ENCODE results near the gene SLC1A4. TPM values are rescaled to one million over a fixed set of nuclear protein-coding genes. Genes with fewer than 3 reads are reported as not detected.

Gene SLC1A4
- total RNA-seq, 1 experiment from 2014 or later, result 9.1 TPM

DNA sequence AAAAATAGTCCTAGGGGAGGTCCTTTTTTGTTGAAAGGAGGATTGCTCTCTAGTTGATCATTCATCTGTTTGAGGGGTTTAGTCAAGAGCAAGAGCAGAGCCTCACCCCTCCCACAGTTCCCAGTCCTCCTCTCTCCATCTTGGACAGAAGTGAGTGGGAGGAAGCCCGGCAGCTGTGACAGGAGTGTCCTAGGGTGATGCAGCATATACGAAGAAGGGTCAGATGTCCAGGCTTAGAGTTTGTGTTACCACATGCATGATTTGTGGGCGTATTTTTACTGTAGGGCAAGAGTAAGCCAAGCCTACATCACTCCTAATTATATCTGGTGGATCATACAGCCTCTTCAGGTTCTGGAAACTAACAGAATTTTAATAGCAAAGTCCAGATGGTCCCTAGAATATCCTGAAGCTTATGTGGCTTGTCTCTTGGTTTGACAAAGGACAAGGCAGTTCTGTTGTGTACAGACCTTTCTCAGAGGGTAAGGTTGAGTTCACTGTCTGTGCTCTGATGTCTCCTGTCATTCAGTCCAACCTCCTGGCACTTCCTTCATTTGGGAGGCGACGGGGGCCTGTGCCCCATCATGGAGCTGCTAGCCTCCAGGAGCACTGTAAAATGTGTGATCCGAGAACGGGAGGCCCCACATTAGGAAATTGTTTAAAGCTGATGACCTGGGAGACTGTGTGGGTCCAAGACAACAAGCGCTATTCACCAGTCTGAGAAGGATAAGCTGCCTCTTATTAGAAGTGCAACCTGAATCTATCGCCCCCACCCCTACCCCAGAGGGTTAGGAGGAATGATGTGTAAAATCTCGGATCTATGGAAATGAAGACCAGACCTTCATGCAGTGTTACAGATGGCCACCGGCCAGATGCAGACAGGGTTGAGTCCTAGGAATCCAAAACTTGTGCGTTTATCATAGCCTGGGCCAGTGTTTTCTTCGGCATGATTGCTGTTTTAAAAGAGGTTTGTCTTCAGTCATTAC is 73.9 kb downstream of the SLC1A4 start:
- Histone ChIP-seq H3K27me3 (ENCODE audit: low read length) (no peaks in the 10 kb centered on the region), H3K36me3 (ENCODE audit: low read depth, low read length) (no peaks in the 10 kb centered on the region), H4K20me1 (ENCODE audit: low read length) (no peaks in the 10 kb centered on the region), H3K4me1 (ENCODE audit: insufficient read depth, low read length) (peaks cover 25% of the 10 kb centered on the region), H3K9me2 (replicated peaks; ENCODE audit: low read length) (no peaks in the 10 kb centered on the region), H3K4me2 (ENCODE audit: low read length) (no peak overlapping the region), H3K9me3 (ENCODE audit: low read length) (no peaks in the 10 kb centered on the region), H3F3A (ENCODE audit: low read length, unreplicated experiment) (peaks cover 3% of the 10 kb centered on the region), H3K27ac (ENCODE audit: low read length) (no peak overlapping the region), H2AFZ (ENCODE audit: low read length) (no peak overlapping the region), H3K4me3 (ENCODE audit: low read length) (no peak overlapping the region), H3K79me2 (ENCODE audit: low read length) (peaks cover 12% of the 10 kb centered on the region), H3K9ac (ENCODE audit: low read length) (no peak overlapping the region)
- no TSS peak for BruUV-seq (replicated peaks)
- TF ChIP-seq EZH2 (IDR thresholded peaks at IDR 0.05; ENCODE audit: low read length, unreplicated experiment) (no peak), EZH2phosphoT487 (IDR thresholded peaks at IDR 0.05; ENCODE audit: borderline replicate concordance, low read length) (no peak)
- TF ChIP-seq, protein P1, sequence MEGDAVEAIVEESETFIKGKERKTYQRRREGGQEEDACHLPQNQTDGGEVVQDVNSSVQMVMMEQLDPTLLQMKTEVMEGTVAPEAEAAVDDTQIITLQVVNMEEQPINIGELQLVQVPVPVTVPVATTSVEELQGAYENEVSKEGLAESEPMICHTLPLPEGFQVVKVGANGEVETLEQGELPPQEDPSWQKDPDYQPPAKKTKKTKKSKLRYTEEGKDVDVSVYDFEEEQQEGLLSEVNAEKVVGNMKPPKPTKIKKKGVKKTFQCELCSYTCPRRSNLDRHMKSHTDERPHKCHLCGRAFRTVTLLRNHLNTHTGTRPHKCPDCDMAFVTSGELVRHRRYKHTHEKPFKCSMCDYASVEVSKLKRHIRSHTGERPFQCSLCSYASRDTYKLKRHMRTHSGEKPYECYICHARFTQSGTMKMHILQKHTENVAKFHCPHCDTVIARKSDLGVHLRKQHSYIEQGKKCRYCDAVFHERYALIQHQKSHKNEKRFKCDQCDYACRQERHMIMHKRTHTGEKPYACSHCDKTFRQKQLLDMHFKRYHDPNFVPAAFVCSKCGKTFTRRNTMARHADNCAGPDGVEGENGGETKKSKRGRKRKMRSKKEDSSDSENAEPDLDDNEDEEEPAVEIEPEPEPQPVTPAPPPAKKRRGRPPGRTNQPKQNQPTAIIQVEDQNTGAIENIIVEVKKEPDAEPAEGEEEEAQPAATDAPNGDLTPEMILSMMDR (conservative IDR thresholded peaks at IDR 0.05; ENCODE audit: low read depth, low read length), result no peak
- DNase-seq (no peak), ATAC-seq (no peak)
- CTCF ChIA-PET, result no interaction called here
- POLR2A ChIA-PET (ENCODE audit: unreplicated experiment), result interaction anchor here (0.6 kb wide), 1 partner anchor 20 kb away, joined by 3 read pairs; no protein-coding TSS in a partner anchor
- intact Hi-C loops (cut with micrococcal nuclease), result loop anchor here (5.0 to 10.0 kb wide), 2 partner anchors 202 to 374 kb away; no protein-coding TSS in a partner anchor

DNA sequence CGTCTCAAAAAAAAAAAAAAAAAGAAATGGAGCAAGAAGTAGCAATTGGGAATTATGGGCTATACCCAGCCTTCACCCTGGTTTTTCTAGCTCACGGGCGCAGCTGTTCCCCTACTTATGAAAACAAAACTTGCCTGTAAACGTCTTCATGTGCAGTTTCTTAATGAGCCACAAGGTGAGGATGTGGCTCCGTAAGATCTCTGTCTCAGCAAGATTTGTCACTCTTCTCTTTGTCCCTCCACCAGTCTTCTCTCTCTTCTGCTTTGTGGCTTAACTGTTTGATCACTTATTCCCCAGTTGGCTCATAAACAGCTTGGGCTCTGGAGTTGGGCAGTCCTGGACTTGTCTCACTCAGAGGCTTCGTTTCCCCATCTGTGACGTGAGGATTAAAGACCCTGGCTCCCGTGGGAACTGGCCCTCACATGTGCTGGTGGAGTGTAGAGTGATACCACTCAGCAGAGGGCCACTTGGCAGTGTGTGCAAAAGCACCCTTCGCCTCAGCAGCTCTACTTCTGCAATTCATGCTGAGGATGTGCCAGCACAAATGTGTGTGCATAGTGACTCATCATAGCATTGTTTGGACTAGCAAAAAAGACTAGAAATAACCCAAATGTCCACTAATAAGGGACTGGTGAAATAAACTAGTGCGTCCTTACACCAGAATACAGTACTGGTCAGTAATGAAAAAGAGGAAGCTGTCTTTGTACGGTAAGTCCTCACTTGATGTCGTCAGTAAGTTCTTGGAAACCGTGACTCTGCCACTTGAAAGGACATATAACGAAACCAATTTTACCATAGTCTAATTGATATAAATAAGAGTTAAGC is 75.7 kb downstream of the SLC1A4 start:
- Histone ChIP-seq H4K20me1 (ENCODE audit: low read length) (no peaks in the 10 kb centered on the region), H3K9ac (ENCODE audit: low read length) (peak overlapping the region; percentile 4), H3K9me2 (replicated peaks; ENCODE audit: low read length) (no peaks in the 10 kb centered on the region), H3K4me2 (ENCODE audit: low read length) (peak overlapping the region; percentile 73), H3K36me3 (ENCODE audit: low read depth, low read length) (no peaks in the 10 kb centered on the region), H2AFZ (ENCODE audit: low read length) (no peak overlapping the region), H3K27me3 (ENCODE audit: low read length) (no peaks in the 10 kb centered on the region), H3K4me3 (ENCODE audit: low read length) (peak overlapping the region; percentile 28), H3F3A (ENCODE audit: low read length, unreplicated experiment) (peaks cover 3% of the 10 kb centered on the region), H3K27ac (ENCODE audit: low read length) (peak overlapping the region; percentile 78), H3K9me3 (ENCODE audit: low read length) (no peaks in the 10 kb centered on the region), H3K79me2 (ENCODE audit: low read length) (no peaks in the 10 kb centered on the region; the same call in 1 of the 2 replicates), H3K4me1 (ENCODE audit: insufficient read depth, low read length) (peaks cover 30% of the 10 kb centered on the region)
- DNase-seq (peak; percentile 84), ATAC-seq (peak; percentile 91)
- BruUV-seq (replicated peaks), result no TSS peak
- intact Hi-C loops (cut with micrococcal nuclease), result loop anchor here (1.0 to 10.0 kb wide), 7 partner anchors 66 to 508 kb away; partner anchors contain the start of gene RAB1A
- ChIA-PET POLR2A (ENCODE audit: unreplicated experiment) (interaction anchor here (0.6 to 0.8 kb wide), 6 partner anchors 9 to 163 kb away, joined by 3 to 34 read pairs (median 10); partner anchors contain the start of genes ACTR2 and RAB1A), CTCF (interaction anchor here (0.6 to 2.0 kb wide), 9 partner anchors 9 to 147 kb away, joined by 3 to 29 read pairs (median 5); partner anchors contain the start of gene RAB1A)
- TF ChIP-seq, protein P1 (conservative IDR thresholded peaks at IDR 0.05; ENCODE audit: low read depth, low read length), result peak; percentile 86
- no peak for TF ChIP-seq EZH2 (IDR thresholded peaks at IDR 0.05; ENCODE audit: low read length, unreplicated experiment)
